SK-N-SH treated with all-trans-retinoic acid at 6 μM for 48 hours (cell line): ENCODE results near the gene EFNA4.

ENCODE experiments used
- TCF4 ChIP-seq: fragments of 250-450 bp; sonication (Bioruptor Pico); IDR thresholded peaks from 2 replicates; pipeline ENCODE4 v1.8.0; 2021; ENCODE audit warnings: mild to moderate bottlenecking, moderate library complexity, borderline replicate concordance
- ZC3H10 ChIP-seq: fragments of 250-450 bp; sonication (Bioruptor Pico); IDR thresholded peaks from 2 replicates; pipeline ENCODE4 v1.5.1; 2021; ENCODE audit warnings: mild to moderate bottlenecking, moderate library complexity
- ZNF8 ChIP-seq: fragments of 450-650 bp; formaldehyde crosslinking; IDR thresholded peaks from 2 replicates; pipeline ENCODE4 v1.5.0; 2020; ENCODE audit warnings: mild to moderate bottlenecking, moderate library complexity

GRCh38 chr1:155029513-155030242, 33.9 kb upstream of the EFNA4 start:
- no peak for TF ChIP-seq ZNF8 (CRISPR knock-in tag)
- no peak for TF ChIP-seq TCF4
- TF ChIP-seq ZC3H10 (CRISPR knock-in tag) = no peak
